HG03066 (cell line): Measurements from ENCODE around the gene GOSR2.
"Not testable (repeated sequence)": the region's sequence is repeated elsewhere in the genome, so short reads cannot be mapped to it uniquely, and the experiment has no call there.

ENCODE experiments used
- ATAC-seq: cut with Tn5 transposase; IDR thresholded peaks from one replicate; pipeline ENCODE4 v1.9.1; 2021; ENCODE audit warnings: low read depth; ENCODE audit not compliant: unreplicated experiment

Gene GOSR2

DNA sequence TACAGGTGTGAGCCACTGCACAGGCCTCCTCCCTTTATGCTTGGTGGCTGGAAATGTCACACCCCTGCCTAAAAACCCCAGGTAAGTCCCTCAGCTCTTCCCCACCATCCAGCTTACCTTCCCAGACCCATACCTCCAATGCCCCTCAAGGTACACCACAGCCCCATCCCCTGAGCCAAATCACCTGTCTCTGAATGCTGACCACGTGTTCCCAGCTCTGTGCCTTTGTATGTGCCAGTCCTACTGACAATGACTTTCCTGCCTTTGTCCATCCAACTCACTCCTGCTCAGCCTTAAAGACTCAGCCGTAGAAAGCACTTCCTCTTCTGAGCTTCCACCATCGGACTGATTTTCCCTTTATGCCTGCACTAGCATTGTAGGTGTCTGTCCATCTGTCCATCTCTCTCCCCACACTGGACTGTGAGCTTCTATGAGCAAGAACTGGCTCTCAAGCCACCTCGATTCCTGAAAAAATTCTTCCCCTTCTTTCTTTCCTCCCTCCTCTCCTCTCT lies 30.7 kb upstream of the GOSR2 start:
- no peak for ATAC-seq

DNA sequence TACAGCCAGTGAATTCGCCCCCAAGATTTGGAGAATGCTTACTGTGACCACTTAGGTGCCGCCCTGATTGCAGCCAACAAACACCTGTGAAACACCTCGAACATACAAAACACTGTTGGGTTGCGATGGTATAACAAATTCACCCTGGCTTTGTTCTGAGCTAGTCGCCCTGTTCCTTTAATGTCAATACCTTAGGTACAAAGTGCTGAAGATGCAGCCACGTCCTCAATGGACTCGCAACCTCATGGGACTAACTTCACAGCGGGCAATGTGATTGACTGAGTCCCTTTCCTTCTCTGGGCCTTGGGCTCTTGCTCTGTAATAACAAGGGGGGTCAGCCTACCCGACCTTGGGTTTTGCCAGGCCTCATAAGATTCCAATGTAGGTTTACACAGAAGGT lies 28.9 kb upstream of the GOSR2 start:
- no peak for ATAC-seq

DNA sequence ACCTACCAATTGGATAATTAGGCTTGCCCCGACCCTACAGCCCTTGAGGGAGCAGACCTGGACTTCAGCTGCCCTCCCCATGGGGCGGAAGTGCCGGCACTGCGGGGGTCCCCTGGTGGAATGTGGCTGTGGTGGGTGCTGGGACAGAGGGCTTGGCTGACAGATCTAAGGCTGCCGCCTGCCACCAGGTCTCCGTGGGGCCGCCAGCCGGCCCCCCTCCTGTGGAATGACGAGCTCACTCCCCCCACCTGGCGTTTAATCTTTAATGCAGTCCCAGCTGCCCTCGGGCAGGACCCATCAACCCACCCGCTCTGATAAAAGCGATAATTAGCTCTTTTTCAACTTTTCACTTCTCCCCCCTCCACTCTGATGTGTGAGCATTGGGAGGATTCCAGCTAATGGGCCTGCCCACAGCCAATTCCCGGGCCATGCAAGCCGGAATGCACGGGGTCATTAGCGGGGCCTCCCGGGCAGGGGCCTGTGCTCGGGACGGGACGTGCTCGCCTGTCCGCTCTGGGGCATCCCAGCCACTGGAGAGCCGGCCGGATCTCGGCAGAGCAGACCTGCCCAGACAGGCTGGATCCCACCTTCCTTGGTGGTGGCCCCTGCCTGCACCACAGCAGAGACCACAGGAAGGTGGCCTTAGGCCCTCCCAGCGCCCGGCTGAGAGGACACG lies 28.3 kb upstream of the GOSR2 start:
- no peak for ATAC-seq

- no peak for ATAC-seq
Observed at GRCh38 chr17:46895171-46895570, 27.8 kb upstream of the GOSR2 start.

GRCh38 chr17:46896991-46897390 lies 26.0 kb upstream of the GOSR2 start:
- ATAC-seq = no peak

DNA sequence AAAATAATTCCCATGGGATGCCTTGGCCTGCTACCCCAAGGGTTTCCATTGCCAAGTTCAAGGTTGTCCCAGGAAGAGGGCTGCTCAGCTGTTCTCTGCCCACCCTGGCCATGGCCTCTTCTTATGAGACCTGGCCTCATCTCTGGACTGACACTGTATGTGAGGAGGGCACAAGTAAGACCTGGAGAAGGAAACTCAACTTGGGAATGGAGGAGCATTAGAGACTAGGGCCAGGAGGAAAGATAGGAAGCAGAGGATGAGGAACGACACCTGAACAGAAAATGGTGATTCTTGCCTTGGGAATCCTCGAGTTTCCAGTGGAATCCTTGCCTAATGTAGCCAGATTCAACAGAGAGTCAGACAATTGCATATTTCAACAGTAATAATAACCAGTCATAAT lies 24.6 kb upstream of the GOSR2 start:
- no peak for ATAC-seq

DNA sequence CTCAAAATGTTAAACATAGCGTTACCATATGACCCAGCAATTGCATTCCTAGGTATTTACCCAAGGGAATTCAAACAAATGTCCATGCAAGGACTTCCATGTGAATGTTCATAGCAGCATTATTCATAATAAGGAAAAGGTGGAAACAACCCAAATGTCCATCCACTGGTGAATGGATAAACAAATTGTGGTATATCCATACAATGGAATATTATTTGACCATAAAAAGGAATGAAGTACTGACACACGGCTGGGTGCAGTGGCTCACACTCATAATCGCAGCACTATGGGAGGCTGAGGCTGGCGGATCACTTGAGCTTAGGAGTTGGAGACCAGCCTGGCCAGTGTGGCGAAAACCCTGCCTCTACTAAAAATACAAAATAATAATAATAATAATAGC lies 24.1 kb upstream of the GOSR2 start:
- ATAC-seq = no peak

DNA sequence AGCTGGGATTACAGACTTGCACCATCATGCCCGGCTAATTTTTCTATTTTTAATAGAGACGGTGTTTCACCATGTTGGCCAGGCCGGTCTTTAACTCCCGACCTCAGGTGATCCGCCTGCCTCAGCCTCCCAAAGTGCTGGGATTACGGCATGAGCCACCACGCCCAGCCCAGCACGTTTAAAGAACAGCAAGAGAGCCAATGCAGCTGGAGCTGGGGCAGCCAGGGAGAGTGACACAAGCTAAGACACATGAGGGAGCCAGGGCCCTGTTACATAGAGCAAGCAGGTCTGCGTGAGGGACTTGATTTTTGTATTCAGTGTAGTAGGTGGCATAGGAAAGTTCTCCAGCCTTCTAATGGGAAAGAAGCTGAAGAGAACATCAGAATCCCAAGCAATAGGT lies 21.7 kb upstream of the GOSR2 start:
- no peak for ATAC-seq

DNA sequence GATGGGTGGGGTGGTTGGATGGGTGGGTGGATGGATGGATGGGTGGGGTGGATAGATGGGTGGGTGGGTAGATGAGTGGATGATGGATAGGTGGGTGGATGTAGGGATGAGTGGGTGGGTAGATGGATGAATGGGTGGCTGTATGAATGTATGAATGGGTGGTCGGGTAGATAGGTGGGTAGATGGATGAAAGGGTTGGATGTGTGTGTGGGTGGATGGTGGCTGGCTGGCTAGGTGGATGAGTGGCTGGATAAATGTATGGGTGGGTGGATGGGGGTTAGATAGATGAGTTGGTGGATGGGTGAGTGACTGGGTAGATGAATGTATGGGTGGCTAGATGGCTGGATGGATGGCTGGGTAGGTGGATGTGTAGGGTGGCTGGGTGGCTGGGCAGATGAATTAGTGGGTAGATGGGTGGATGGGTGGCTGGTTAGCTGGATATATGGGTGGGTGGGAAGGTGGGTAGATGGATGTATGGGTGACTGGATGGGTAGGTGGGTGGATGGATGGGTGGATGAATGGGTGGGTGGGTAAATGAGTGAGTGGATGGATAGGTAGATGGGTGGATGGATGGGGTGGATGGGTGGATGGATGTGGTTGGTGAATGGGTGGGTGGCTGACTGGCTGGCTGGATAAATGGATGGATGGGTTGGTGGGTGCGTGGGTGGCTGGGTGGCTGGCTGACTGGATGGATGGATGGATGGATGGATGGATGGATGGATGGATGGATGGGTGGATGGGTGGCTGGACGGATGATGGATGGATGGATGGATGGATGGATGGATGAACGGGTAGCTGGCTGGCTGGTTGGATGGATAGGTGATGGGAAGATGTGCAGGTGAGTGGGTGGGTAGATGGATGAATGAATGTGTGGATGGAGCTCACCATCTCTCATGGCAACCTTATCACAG lies 18.9 kb upstream of the GOSR2 start:
- no peak for ATAC-seq

DNA sequence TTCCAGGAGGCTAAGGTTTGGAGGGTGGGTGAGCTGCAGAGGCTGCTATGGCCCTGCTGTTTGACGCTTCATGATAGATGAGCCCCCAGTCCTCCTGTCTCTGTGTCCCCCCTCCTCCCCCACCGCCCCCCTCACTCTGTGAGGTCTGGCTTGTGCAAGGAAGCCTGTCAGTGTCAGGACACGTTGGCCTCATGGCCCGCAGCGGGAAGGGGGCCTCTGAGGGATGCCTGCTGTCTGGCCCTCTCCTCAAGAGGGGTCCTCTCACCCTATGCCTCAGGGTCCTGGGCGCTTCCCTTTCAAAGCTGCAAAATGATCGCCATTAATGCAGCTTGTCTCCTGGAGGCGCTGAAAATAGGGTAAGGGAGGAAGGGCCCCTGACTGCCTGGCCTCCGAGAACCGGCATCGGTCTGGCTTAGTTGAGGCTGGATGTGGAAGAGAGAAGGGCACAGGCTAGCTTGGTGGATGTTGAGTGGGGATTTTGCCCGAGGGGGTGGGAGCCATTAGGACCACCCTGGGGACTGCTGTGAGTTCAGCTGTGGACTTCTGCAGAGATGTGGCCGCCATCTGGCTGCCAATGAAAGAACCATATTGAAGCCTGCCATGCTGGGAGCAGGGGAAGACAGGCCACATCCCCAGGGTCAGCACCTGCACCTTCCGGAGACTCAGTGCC lies 14.8 kb upstream of the GOSR2 start:
- ATAC-seq = no peak

GRCh38 chr17:46910179-46910927 lies 12.6 kb upstream of the GOSR2 start:
- ATAC-seq = no peak

GRCh38 chr17:46911311-46911710 lies 11.6 kb upstream of the GOSR2 start:
- no peak for ATAC-seq

DNA sequence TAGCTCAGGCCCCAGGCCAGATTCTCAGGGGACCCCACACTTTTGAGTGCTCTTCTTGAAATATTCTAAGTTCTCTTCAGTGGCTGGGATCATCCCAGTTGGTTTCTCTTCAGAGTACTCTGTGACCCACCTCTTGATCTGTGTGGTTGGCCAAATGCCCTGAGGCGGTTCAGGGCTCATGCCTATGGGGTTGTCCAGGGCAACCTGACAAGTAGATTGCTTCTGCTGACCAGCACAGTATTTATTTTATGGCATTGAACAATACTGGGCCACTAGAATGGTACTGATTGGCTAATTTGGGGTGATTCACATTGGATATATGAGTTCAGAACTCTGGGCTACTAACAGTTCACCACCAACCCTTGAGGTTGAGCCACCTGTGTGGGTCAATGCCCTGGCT lies 7.4 kb upstream of the GOSR2 start:
- ATAC-seq = no peak

GRCh38 chr17:46916211-46916610 lies 6.7 kb upstream of the GOSR2 start:
- no peak for ATAC-seq

DNA sequence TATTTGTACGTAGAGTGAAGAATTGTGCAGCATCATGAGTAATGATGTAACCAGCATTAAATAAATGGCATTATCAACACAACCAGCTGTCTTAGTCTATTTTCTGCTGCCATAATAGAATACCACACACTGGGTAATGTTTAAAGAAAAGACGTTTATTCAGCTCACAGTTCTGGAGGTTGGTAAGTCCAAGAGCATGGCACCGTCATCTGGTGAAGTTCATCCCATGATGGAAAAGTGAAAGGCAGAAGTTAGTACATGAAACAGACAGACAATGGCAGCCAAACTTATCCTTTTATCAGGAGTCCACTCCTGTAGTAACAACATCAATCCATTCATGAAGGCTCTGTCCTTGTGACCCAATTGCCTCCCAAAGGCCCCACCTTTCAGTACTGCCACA lies 6.3 kb upstream of the GOSR2 start:
- no peak for ATAC-seq

DNA sequence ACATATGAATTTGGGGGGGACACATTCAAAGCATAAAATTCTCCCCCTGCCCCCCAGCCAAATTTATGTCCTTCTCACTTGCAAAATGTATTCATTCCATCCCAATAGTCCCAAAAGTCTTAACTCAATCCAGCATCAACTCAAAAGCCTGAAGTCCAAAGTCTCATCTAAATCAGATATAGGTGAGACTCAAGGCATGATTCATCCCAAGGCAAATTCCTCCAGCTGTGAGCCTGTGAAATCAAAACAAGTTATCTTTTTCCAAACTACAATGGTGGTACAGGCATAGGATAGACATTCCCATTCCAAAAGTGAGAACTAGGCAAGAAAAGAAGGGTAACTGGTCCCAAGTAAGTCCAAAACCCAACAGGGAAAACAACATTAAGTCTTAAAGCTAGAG lies 5.9 kb upstream of the GOSR2 start:
- ATAC-seq = no peak

DNA sequence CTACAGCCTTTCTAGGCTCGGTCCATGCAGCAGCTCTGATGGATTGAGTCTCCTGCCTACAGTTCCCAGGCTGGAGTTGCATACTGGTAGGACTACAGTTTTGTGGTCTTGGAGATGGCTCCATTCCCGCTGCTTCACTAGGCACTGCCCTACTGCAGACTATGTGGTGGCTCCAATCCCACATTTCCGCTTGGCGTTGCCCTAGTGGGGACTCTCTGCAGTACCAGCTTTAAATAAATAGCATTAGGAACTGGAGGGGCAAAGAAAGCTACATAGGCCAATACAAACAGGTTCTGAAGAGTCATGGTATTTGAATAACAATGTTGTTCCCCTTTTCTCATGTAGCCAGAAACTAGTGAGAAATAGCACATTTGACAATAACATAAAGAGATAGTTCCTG lies 5.4 kb upstream of the GOSR2 start:
- no peak for ATAC-seq

- ATAC-seq = not testable (repeated sequence)
Observed at GRCh38 chr17:46921962-46922361, 998 bp upstream of the GOSR2 start.

- ATAC-seq = no peak
Observed at GRCh38 chr17:46922487-46922803, 515 bp upstream of the GOSR2 start.

DNA sequence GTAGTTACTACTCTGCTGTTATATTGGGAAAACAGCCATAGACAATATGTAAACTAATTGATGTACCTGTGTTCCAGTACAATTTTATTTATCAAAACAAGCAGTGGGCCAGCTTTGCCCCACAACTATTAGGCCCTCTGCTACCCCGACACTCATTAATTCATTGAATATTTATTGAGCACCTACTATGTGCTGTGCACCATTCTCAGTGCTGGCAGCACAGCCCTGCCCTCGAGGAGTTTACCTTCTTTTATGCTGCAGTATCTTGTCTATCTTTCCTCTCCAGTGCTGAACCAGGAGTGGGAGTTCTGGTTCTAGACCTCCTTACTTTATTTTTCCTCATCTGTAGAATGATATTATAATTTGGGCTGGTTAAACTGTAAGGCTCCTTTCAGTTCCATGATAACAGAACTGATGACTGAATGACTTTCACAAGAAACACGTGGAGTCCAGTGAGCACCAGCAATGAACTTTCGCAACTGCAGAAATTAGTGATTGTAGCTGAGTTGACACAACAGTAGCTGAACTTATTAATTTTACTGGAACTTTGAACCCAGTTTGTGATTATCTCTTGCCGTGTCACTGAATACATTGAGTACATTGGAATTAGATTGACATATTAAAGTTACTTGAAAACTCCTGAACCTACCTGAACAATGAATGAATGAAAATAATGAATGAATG lies 2.4 kb downstream of the GOSR2 start:
- no peak for ATAC-seq
